CD14-positive monocyte (primary cell): Measurements from ENCODE around the gene PRPF4. TPM values are rescaled to one million over a fixed set of nuclear protein-coding genes. Genes with fewer than 3 reads are reported as not detected.

Source experiments
- DNase-seq, 3 donors: peaks; one replicate each; pipeline ENCODE4 v3.0.0-alpha.2; 2011 to 2022
- H2AFZ ChIP-seq: 2 replicates; pipeline ENCODE4 v1.6.0; 2012; ENCODE audit warnings: mild to moderate bottlenecking, low read depth, low read length, inconsistent platforms; ENCODE audit not compliant: insufficient read depth, poor library complexity, severe bottlenecking
- H3K27ac ChIP-seq, 2 donors: 1 replicate in 1 of 2; 2 replicates in 1 of 2; pipeline ENCODE4 v1.5.1; 2012 to 2013; ENCODE audit warnings: low read length in 2 of 2, control low read depth in 1 of 2, inconsistent platforms in 1 of 2, low read depth in 1 of 2, mild to moderate bottlenecking in 1 of 2
- H3K27me3 ChIP-seq, 2 donors: one replicate each; pipeline versions ENCODE4 v1.6.0 to v1.6.1; 2011 to 2013; ENCODE audit warnings: low read length in 2 of 2; ENCODE audit not compliant: control insufficient read depth in 2 of 2, insufficient read depth in 2 of 2
- H3K36me3 ChIP-seq, 2 donors: replicated peaks in 1 of 2; 1 replicate in 1 of 2; 2 replicates in 1 of 2; pipeline versions ENCODE4 v1.5.1 to v1.6.1; 2012 to 2013; ENCODE audit warnings: low read length in 2 of 2, control low read depth in 1 of 2, inconsistent platforms in 1 of 2, mild to moderate bottlenecking in 1 of 2; ENCODE audit not compliant: insufficient read depth in 2 of 2, control insufficient read depth in 1 of 2
- H3K4me1 ChIP-seq, 2 donors: 1 replicate in 1 of 2; 2 replicates in 1 of 2; pipeline versions ENCODE4 v1.5.1 to v1.6.1; 2012 to 2013; ENCODE audit warnings: low read length in 2 of 2, control low read depth in 1 of 2, inconsistent platforms in 1 of 2, mild to moderate bottlenecking in 1 of 2, moderate library complexity in 1 of 2; ENCODE audit not compliant: insufficient read depth in 2 of 2, control insufficient read depth in 1 of 2
- H3K4me2 ChIP-seq: replicated peaks from 2 replicates; pipeline ENCODE3; 2012; ENCODE audit warnings: low read length, moderate library complexity, mild to moderate bottlenecking; ENCODE audit not compliant: poor library complexity, severe bottlenecking; ENCODE audit errors: extremely low read depth
- H3K4me3 ChIP-seq, 3 experiments: fragments of 200-600 bp in 1 of 3; sonication (generic) in 1 of 3; replicated peaks in 1 of 3; 1 replicate in 2 of 3; 2 replicates in 1 of 3; pipeline ENCODE4 v1.5.1; 2011 to 2013; ENCODE audit warnings: low read length in 3 of 3, mild to moderate bottlenecking in 3 of 3, control low read depth in 2 of 3, low read depth in 2 of 3, inconsistent platforms in 1 of 3, moderate library complexity in 1 of 3
- H3K79me2 ChIP-seq: 2 replicates; pipeline ENCODE4 v1.6.0; 2012; ENCODE audit warnings: mild to moderate bottlenecking, control low read depth, inconsistent platforms, low read length, moderate library complexity; ENCODE audit not compliant: insufficient read depth
- H3K9ac ChIP-seq: 2 replicates; pipeline ENCODE4 v1.6.0; 2017; ENCODE audit warnings: low read length, mild to moderate bottlenecking; ENCODE audit not compliant: insufficient read depth, poor library complexity, severe bottlenecking
- H3K9me3 ChIP-seq, 2 donors: replicated peaks in 1 of 2; 1 replicate in 1 of 2; 2 replicates in 1 of 2; pipeline versions ENCODE4 v1.5.1 to v1.6.1; 2012 to 2013; ENCODE audit warnings: low read length in 2 of 2, control low read depth in 1 of 2; ENCODE audit not compliant: control insufficient read depth in 1 of 2, insufficient read depth in 1 of 2
- H4K20me1 ChIP-seq: 2 replicates; pipeline ENCODE4 v1.6.0; 2012; ENCODE audit warnings: mild to moderate bottlenecking, low read length, control low read depth, moderate library complexity; ENCODE audit not compliant: insufficient read depth
- H3K27ac Mint-ChIP-seq, 7 donors: one replicate each; pipeline ENCODE4 v1.8.0; 2020; ENCODE audit warnings: mild to moderate bottlenecking in 7 of 7, mixed read lengths in 7 of 7, moderate library complexity in 6 of 7, inconsistent platforms in 2 of 7
- H3K27me3 Mint-ChIP-seq, 3 donors: one replicate each; pipeline ENCODE4 v1.8.0; 2021 to 2022; ENCODE audit warnings: low read depth in 3 of 3, mild to moderate bottlenecking in 3 of 3, mixed read lengths in 3 of 3, moderate library complexity in 3 of 3, inconsistent platforms in 1 of 3
- H3K36me3 Mint-ChIP-seq, 2 donors: one replicate each; pipeline ENCODE4 v1.8.0; 2020; ENCODE audit warnings: mixed read lengths in 2 of 2, inconsistent platforms in 1 of 2, mild to moderate bottlenecking in 1 of 2
- H3K4me1 Mint-ChIP-seq: one replicate; pipeline ENCODE4 v1.8.0; 2020; ENCODE audit warnings: mild to moderate bottlenecking, mixed read lengths
- H3K4me3 Mint-ChIP-seq, 2 donors: one replicate each; pipeline ENCODE4 v1.8.0; 2020; ENCODE audit warnings: mild to moderate bottlenecking in 2 of 2, mixed read lengths in 2 of 2, moderate library complexity in 1 of 2
- H3K9me3 Mint-ChIP-seq, 7 donors: one replicate each; pipeline ENCODE4 v1.8.0; 2020 to 2022; ENCODE audit warnings: mixed read lengths in 7 of 7, mild to moderate bottlenecking in 6 of 7, moderate library complexity in 6 of 7, inconsistent platforms in 2 of 7
- CTCF ChIP-seq: fragments of 200-600 bp; IDR thresholded peaks from one replicate; pipeline ENCODE4 v1.8.0; 2022; ENCODE audit warnings: antibody characterized with exemption, mild to moderate bottlenecking
- WGBS: methylation state at CpG from one replicate; pipeline ENCODE4 v1.1.5; 2013; ENCODE audit warnings: missing lambda C conversion rate; ENCODE audit not compliant: insufficient coverage; 5-methylcytosine and 5-hydroxymethylcytosine counted together
- intact Hi-C, 2 donors: fragments of 100-400 bp; cut with micrococcal nuclease; formaldehyde crosslinking; loops; one replicate each; pipeline versions ENCODE4 v1.15.0 to v1.15.1; 2023
- polyA plus RNA-seq, 3 donors: library from polyadenylated mRNA; depleted of rRNA in 1 of 3; unstranded in 2 of 3; stranded (reverse) in 1 of 3; fragments of 300-500 nt in 2 of 3; fragments of >200 nt in 1 of 3; fragmentation: Illumina TruSeq in 2 of 3; gene quantifications; 1 replicate in 2 of 3; 2 replicates in 1 of 3; pipeline ENCODE4 v1.2.3, GENCODE V29; 2012 to 2021

Gene PRPF4
- polyA plus RNA-seq, 3 donors, result 13.0 to 23.8 (median 22.1) TPM

- H3K27me3 Mint-ChIP-seq, result peaks cover 0 to 1% (median 0%) of the 10 kb centered on the region in 3 donors
- H3K9ac ChIP-seq, result no peak overlapping the region
- H3K4me3 Mint-ChIP-seq, result no peak overlapping the region
- no peak overlapping the region for H3K27ac ChIP-seq
- intact Hi-C loops, result no loop called here
- no peaks in the 10 kb centered on the region for H3K4me1 Mint-ChIP-seq
- H4K20me1 ChIP-seq, result no peaks in the 10 kb centered on the region
- H3K4me1 ChIP-seq, result no peaks in the 10 kb centered on the region
- no peaks in the 10 kb centered on the region for H3K9me3 ChIP-seq
- H3K27ac Mint-ChIP-seq, result no peak overlapping the region
- TF ChIP-seq CTCF, result no peak
- H3K36me3 Mint-ChIP-seq, result no peaks in the 10 kb centered on the region
- no peak for DNase-seq
- no peak overlapping the region for H2AFZ ChIP-seq
- H3K4me2 ChIP-seq, result no peak overlapping the region
- peaks cover 0 to 1% (median 0%) of the 10 kb centered on the region in 7 donors for H3K9me3 Mint-ChIP-seq
- 100% methylated on average over 1 of the region's 3 CpGs for WGBS
- H3K36me3 ChIP-seq, result no peaks in the 10 kb centered on the region
- H3K79me2 ChIP-seq, result no peaks in the 10 kb centered on the region
- no peak overlapping the region for H3K4me3 ChIP-seq
- no peaks in the 10 kb centered on the region for H3K27me3 ChIP-seq
Observed at GRCh38 chr9:113320051-113320450, 44.6 kb downstream of the PRPF4 start.

- Histone ChIP-seq H3K4me1 (no peaks in the 10 kb centered on the region), H2AFZ (no peak overlapping the region), H3K27ac (no peak overlapping the region), H3K9ac (no peak overlapping the region), H3K36me3 (no peaks in the 10 kb centered on the region), H3K79me2 (no peaks in the 10 kb centered on the region), H3K9me3 (no peaks in the 10 kb centered on the region), H3K4me2 (no peak overlapping the region), H3K4me3 (no peak overlapping the region), H4K20me1 (no peaks in the 10 kb centered on the region), H3K27me3 (no peaks in the 10 kb centered on the region)
- Mint-ChIP-seq H3K4me1 (no peaks in the 10 kb centered on the region), H3K9me3 (no peaks in the 10 kb centered on the region), H3K4me3 (no peak overlapping the region), H3K27ac (no peak overlapping the region), H3K36me3 (no peaks in the 10 kb centered on the region), H3K27me3 (peaks cover 0 to 1% (median 0%) of the 10 kb centered on the region in 3 donors)
- no peak for TF ChIP-seq CTCF
- intact Hi-C loops, result no loop called here
- DNase-seq, result no peak
- 94% methylated on average over 4 of the region's 6 CpGs for WGBS
Observed at GRCh38 chr9:113322671-113323070, 47.2 kb downstream of the PRPF4 start.
